Mesendoderm (in vitro differentiated cells): ENCODE results near the gene CTNNA2.

Experiments used
- DNase-seq: peaks from one replicate; pipeline ENCODE4 v3.0.0; 2013
- H2AK5ac ChIP-seq: 2 replicates; pipeline ENCODE4 v1.6.1; 2013; ENCODE audit warnings: low read length, inconsistent platforms
- H2BK120ac ChIP-seq: 2 replicates; pipeline ENCODE4 v1.6.1; 2013; ENCODE audit warnings: low read depth, mild to moderate bottlenecking, low read length, moderate library complexity, mixed read lengths
- H2BK15ac ChIP-seq: replicated peaks from 2 replicates; pipeline ENCODE4 v1.6.1; 2013; ENCODE audit warnings: low read depth, mild to moderate bottlenecking, moderate library complexity
- H2BK5ac ChIP-seq: 2 replicates; pipeline ENCODE4 v1.6.1; 2013; ENCODE audit warnings: low read length, inconsistent platforms
- H3K18ac ChIP-seq: 2 replicates; pipeline ENCODE4 v1.6.1; 2013; ENCODE audit warnings: mild to moderate bottlenecking, low read length, mixed read lengths
- H3K23ac ChIP-seq: one replicate; pipeline ENCODE4 v1.6.1; 2013; ENCODE audit warnings: low read length
- H3K27ac ChIP-seq: 2 replicates; pipeline ENCODE4 v1.5.1; 2013; ENCODE audit warnings: low read depth, mild to moderate bottlenecking, inconsistent platforms, low read length, moderate library complexity
- H3K27me3 ChIP-seq: 2 replicates; pipeline ENCODE4 v1.6.1; 2013; ENCODE audit warnings: low read length, control low read depth, mild to moderate bottlenecking, inconsistent platforms; ENCODE audit not compliant: insufficient read depth, poor library complexity
- H3K36me3 ChIP-seq: 2 replicates; pipeline ENCODE4 v1.6.1; 2013; ENCODE audit warnings: low read length, inconsistent platforms; ENCODE audit not compliant: control insufficient read depth, insufficient read depth
- H3K4ac ChIP-seq: one replicate; pipeline ENCODE4 v1.6.1; 2013; ENCODE audit warnings: low read depth, mild to moderate bottlenecking, low read length, moderate library complexity
- H3K4me1 ChIP-seq: 2 replicates; pipeline ENCODE4 v1.6.1; 2013; ENCODE audit warnings: low read depth, low read length, inconsistent platforms; ENCODE audit not compliant: control insufficient read depth
- H3K4me2 ChIP-seq: 2 replicates; pipeline ENCODE4 v1.6.1; 2013; ENCODE audit warnings: low read length
- H3K4me3 ChIP-seq: 2 replicates; pipeline ENCODE4 v1.5.1; 2013; ENCODE audit warnings: mild to moderate bottlenecking, low read length
- H3K56ac ChIP-seq: one replicate; pipeline ENCODE4 v1.6.1; 2013; ENCODE audit warnings: low read length
- H3K79me1 ChIP-seq: 2 replicates; pipeline ENCODE4 v1.6.1; 2013; ENCODE audit warnings: low read length, inconsistent platforms
- H3K79me2 ChIP-seq: 2 replicates; pipeline ENCODE4 v1.6.1; 2013; ENCODE audit warnings: mild to moderate bottlenecking, low read length; ENCODE audit not compliant: control insufficient read depth, insufficient read depth
- H3K9ac ChIP-seq: 2 replicates; pipeline ENCODE4 v1.6.1; 2013; ENCODE audit warnings: low read length, inconsistent platforms
- H4K5ac ChIP-seq: one replicate; pipeline ENCODE4 v1.6.1; 2013; ENCODE audit warnings: low read length
- H4K8ac ChIP-seq: one replicate; pipeline ENCODE4 v1.6.1; 2013; ENCODE audit warnings: low read depth, mild to moderate bottlenecking, control low read depth, low read length, moderate library complexity
- WGBS: extraction: QIAGEN DNeasy Blood & Tissue Kit; methylation state at CpG from one replicate; pipeline ENCODE4 v1.1.7; 2013; ENCODE audit warnings: low lambda C conversion rate, missing lambda C conversion rate; ENCODE audit not compliant: insufficient coverage; ENCODE audit errors: extremely low coverage; 5-methylcytosine and 5-hydroxymethylcytosine counted together

CTNNA2 gene

DNA sequence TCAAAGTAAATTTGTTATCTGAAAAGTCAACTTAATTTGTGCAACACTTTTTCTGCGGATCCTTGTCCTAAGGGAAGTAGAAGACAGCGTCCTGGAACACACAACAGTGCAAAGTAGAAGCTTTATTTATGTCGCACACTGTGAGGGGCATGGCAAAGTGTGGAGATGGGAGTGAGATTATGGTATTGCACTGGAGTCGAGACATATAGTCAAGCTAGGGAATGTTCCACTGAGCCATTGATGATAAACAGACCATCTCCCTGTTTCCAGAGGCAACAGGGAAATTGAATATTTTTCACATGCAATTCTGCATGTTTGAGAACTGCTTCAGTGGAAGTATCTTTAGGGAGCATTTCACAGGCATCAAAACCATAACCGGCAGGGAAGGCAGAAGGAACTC lies 745.5 kb downstream of the CTNNA2 start:
- no peak overlapping the region for H3K4me2 ChIP-seq
- H3K56ac ChIP-seq = no peak overlapping the region
- WGBS = no CpG with 5 or more reads among the region's 5 CpGs
- no peak overlapping the region for H3K27ac ChIP-seq
- no peak overlapping the region for H3K4ac ChIP-seq
- no peak overlapping the region for H2BK5ac ChIP-seq
- no peak overlapping the region for H2BK120ac ChIP-seq
- H3K79me2 ChIP-seq = no peaks in the 10 kb centered on the region
- H4K8ac ChIP-seq = no peak overlapping the region
- DNase-seq = no peak
- H2BK15ac ChIP-seq = no peak overlapping the region
- no peaks in the 10 kb centered on the region for H3K4me1 ChIP-seq
- no peak overlapping the region for H4K5ac ChIP-seq
- no peak overlapping the region for H3K9ac ChIP-seq
- no peak overlapping the region for H2AK5ac ChIP-seq
- no peak overlapping the region for H3K23ac ChIP-seq
- no peaks in the 10 kb centered on the region for H3K79me1 ChIP-seq
- no peak overlapping the region for H3K4me3 ChIP-seq
- H3K27me3 ChIP-seq = no peaks in the 10 kb centered on the region
- H3K36me3 ChIP-seq = no peaks in the 10 kb centered on the region
- no peak overlapping the region for H3K18ac ChIP-seq

DNA sequence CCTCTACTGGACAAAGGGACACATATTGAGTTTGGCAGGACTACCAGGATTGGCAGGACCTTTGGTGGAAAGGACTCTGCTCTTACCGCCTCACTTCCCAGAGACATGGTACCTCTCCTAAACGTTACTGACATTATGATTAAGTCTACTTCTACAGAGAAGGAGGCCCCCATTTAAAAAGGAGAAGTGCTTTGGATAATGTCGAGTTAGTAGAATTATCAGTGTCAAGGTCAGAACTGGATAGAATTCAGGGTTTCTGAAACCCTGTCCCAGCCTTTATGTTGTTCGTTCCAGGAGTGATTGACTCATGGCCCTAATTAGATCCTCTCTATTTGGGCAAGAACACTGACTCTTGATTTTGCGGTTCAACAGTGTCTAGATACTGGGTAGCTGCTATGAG lies 745.9 kb downstream of the CTNNA2 start:
- H2AK5ac ChIP-seq = no peak overlapping the region
- no peak overlapping the region for H2BK5ac ChIP-seq
- no peaks in the 10 kb centered on the region for H3K79me2 ChIP-seq
- H3K36me3 ChIP-seq = no peaks in the 10 kb centered on the region
- no peak overlapping the region for H3K27ac ChIP-seq
- H3K27me3 ChIP-seq = no peaks in the 10 kb centered on the region
- H3K4ac ChIP-seq = no peak overlapping the region
- H3K23ac ChIP-seq = no peak overlapping the region
- H3K79me1 ChIP-seq = no peaks in the 10 kb centered on the region
- H3K4me2 ChIP-seq = no peak overlapping the region
- no peak overlapping the region for H4K5ac ChIP-seq
- H4K8ac ChIP-seq = no peak overlapping the region
- H2BK15ac ChIP-seq = no peak overlapping the region
- H3K56ac ChIP-seq = no peak overlapping the region
- no peak overlapping the region for H2BK120ac ChIP-seq
- H3K9ac ChIP-seq = no peak overlapping the region
- no peaks in the 10 kb centered on the region for H3K4me1 ChIP-seq
- no CpG with 5 or more reads among the region's 5 CpGs for WGBS
- H3K4me3 ChIP-seq = no peak overlapping the region
- DNase-seq = no peak
- H3K18ac ChIP-seq = no peak overlapping the region

DNA sequence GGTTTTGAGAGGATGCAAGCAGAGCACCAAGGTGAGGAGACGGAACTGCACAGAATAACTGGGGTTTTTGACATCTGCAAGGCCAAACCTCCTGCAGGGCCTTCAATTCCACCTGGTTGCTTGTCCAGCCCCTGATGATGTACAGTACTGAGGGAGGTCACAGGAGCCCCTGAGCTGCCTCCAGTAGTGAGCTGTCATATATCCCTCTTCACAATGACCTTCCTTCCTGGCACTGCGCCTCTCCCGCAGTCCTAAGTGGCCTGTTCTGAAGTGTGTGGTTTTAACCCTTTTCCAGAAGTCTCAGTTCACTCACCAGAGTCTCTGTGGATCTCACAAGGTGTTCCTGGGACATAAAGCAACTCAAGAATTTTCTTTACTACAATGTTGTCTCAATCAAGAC lies 746.4 kb downstream of the CTNNA2 start:
- no peak overlapping the region for H3K4me3 ChIP-seq

DNA sequence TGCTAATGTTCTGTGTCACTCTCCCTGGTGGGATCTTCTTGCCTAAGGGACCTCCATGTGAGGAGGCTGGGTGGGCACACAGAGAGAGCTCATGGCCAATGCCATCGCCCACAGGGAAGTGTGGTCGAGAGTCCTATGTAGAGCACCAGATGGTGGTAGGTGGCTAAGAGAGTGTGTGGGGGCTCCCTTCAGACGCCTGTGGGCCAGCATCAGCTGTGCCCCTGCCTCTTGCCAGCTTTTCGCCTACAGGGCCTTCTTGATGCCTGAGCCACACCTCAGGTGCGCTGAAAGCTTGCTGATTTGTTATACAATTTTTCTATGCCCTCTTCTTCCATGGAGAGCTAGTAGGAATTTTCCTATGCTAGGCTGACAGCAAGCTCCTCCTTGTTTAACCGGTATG lies 753.4 kb downstream of the CTNNA2 start:
- H3K36me3 ChIP-seq = no peaks in the 10 kb centered on the region
- no peaks in the 10 kb centered on the region for H3K79me2 ChIP-seq
- DNase-seq = no peak
- H3K4ac ChIP-seq = no peak overlapping the region
- no peaks in the 10 kb centered on the region for H3K79me1 ChIP-seq
- H3K4me2 ChIP-seq = no peak overlapping the region
- H3K56ac ChIP-seq = no peak overlapping the region
- no peak overlapping the region for H3K27ac ChIP-seq
- H3K9ac ChIP-seq = no peak overlapping the region
- H3K4me1 ChIP-seq = no peaks in the 10 kb centered on the region
- no peak overlapping the region for H4K8ac ChIP-seq
- no peak overlapping the region for H2AK5ac ChIP-seq
- H3K23ac ChIP-seq = no peak overlapping the region
- H2BK5ac ChIP-seq = no peak overlapping the region
- H3K27me3 ChIP-seq = no peaks in the 10 kb centered on the region
- H2BK120ac ChIP-seq = no peak overlapping the region
- no peak overlapping the region for H3K18ac ChIP-seq
- H4K5ac ChIP-seq = no peak overlapping the region
- no peak overlapping the region for H3K4me3 ChIP-seq
- no CpG with 5 or more reads among the region's 6 CpGs for WGBS
- no peak overlapping the region for H2BK15ac ChIP-seq

More for the DNA sequence above, 746.4 kb downstream of the CTNNA2 start:
- H3K4me1 ChIP-seq = no peaks in the 10 kb centered on the region
- H4K8ac ChIP-seq = no peak overlapping the region
- H3K56ac ChIP-seq = no peak overlapping the region
- no peak for DNase-seq
- WGBS = no CpG with 5 or more reads among the region's 3 CpGs
- H3K9ac ChIP-seq = no peak overlapping the region
- H2BK5ac ChIP-seq = no peak overlapping the region
- H3K18ac ChIP-seq = no peak overlapping the region
- no peak overlapping the region for H2BK15ac ChIP-seq
- no peak overlapping the region for H2AK5ac ChIP-seq
- H2BK120ac ChIP-seq = no peak overlapping the region
- H3K27me3 ChIP-seq = no peaks in the 10 kb centered on the region
- H3K79me1 ChIP-seq = no peaks in the 10 kb centered on the region
- H3K27ac ChIP-seq = no peak overlapping the region
- no peaks in the 10 kb centered on the region for H3K36me3 ChIP-seq
- no peak overlapping the region for H3K4ac ChIP-seq
- H3K79me2 ChIP-seq = no peaks in the 10 kb centered on the region
- no peak overlapping the region for H3K4me2 ChIP-seq
- no peak overlapping the region for H4K5ac ChIP-seq
- H3K23ac ChIP-seq = no peak overlapping the region

DNA sequence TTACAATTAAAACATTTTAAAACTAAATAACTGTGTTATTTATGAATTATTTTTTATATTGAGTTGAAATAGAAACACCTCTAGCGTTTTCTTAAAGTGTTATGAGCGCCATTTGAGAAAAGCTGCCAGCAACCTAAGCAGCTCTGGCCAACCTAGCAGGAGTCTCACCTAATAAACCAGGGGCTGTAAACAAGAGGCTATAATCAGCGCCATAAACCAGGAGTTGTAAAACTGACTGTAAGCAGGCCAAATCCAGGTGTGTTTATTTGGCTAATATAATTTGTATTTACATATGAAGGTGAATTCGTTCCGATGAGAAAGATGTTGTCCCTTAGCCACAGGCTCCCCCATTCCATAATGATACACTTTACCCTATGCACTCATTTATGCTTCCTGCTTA lies 757.0 kb downstream of the CTNNA2 start:
- Histone ChIP-seq H3K23ac (no peak overlapping the region), H4K8ac (no peak overlapping the region), H3K18ac (no peak overlapping the region), H3K79me2 (no peaks in the 10 kb centered on the region), H3K36me3 (no peaks in the 10 kb centered on the region), H3K56ac (no peak overlapping the region), H3K27ac (no peak overlapping the region), H2BK5ac (no peak overlapping the region), H4K5ac (no peak overlapping the region), H3K4me2 (no peak overlapping the region), H3K79me1 (no peaks in the 10 kb centered on the region), H3K27me3 (no peaks in the 10 kb centered on the region), H2BK15ac (no peak overlapping the region), H2BK120ac (no peak overlapping the region), H3K4ac (no peak overlapping the region), H2AK5ac (no peak overlapping the region), H3K4me3 (no peak overlapping the region), H3K9ac (no peak overlapping the region), H3K4me1 (no peaks in the 10 kb centered on the region)
- WGBS = no CpG with 5 or more reads among the region's 5 CpGs
- DNase-seq = no peak

DNA sequence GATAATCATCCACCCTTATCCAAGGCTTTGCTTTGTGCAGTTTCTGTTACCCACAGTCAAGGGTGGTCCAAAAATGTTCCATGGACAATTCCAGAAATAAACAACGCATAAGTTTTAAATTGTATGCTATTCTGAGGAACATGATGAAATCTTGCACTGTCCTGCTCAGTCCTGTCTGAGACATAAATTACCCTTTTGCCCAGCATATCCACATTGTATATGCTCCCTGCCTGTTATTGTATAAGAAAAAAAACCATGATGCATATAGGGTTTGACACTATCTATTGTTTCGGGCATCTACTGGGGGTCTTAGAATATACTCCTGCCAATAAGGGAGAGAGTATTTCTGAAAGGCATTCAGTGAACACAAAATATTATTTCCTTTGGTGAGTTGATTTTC lies 767.7 kb downstream of the CTNNA2 start:
- DNase-seq = no peak
- H3K79me1 ChIP-seq = no peaks in the 10 kb centered on the region
- no peak overlapping the region for H4K8ac ChIP-seq
- H3K18ac ChIP-seq = no peak overlapping the region
- no peak overlapping the region for H3K27ac ChIP-seq
- no peak overlapping the region for H2BK5ac ChIP-seq
- no peaks in the 10 kb centered on the region for H3K27me3 ChIP-seq
- no peaks in the 10 kb centered on the region for H3K36me3 ChIP-seq
- WGBS = no CpG with 5 or more reads among the region's 2 CpGs
- H3K79me2 ChIP-seq = no peaks in the 10 kb centered on the region
- no peak overlapping the region for H2BK120ac ChIP-seq
- H3K56ac ChIP-seq = no peak overlapping the region
- H2BK15ac ChIP-seq = no peak overlapping the region
- no peak overlapping the region for H3K4me3 ChIP-seq
- no peak overlapping the region for H4K5ac ChIP-seq
- no peak overlapping the region for H3K4ac ChIP-seq
- H3K4me1 ChIP-seq = no peaks in the 10 kb centered on the region
- no peak overlapping the region for H3K23ac ChIP-seq
- no peak overlapping the region for H3K4me2 ChIP-seq
- no peak overlapping the region for H3K9ac ChIP-seq
- H2AK5ac ChIP-seq = no peak overlapping the region
